Panc1 (cell line): ENCODE results near the gene WDR1. TPM values are rescaled to one million over a fixed set of nuclear protein-coding genes. Genes with fewer than 3 reads are reported as not detected.

Experiments used
- ATAC-seq: fragments of 200-7000 bp; cut with Tn5 transposase; 2 replicates; pipeline ENCODE4 v1.9.1; 2020; ENCODE audit warnings: mild to moderate bottlenecking, moderate library complexity
- BruUV-seq: library from RNA; stranded (reverse); fragments of 400-500 nt; replicated peaks from 2 replicates; lab custom pipeline; 2021; lab: Mats Ljungman, UMichigan
- CTCF ChIA-PET: fragments of 300-600 bp; sonication (Branson Sonifier 250); formaldehyde crosslinking; loops from one replicate; lab custom pipeline; 2022; ENCODE audit warnings: antibody characterized with exemption; lab: Charles Lee
- POLR2A ChIA-PET: fragments of 300-600 bp; sonication (Branson Sonifier 250); formaldehyde crosslinking; loops from one replicate; lab custom pipeline; 2022; ENCODE audit warnings: antibody characterized with exemption; lab: Charles Lee
- DNase-seq: peaks from one replicate; pipeline ENCODE4 v3.0.0-alpha.2; 2010; ENCODE audit warnings: low read depth, low spot score
- H3K27ac ChIP-seq: 2 replicates; pipeline ENCODE4 v1.5.1; 2011; ENCODE audit warnings: mild to moderate bottlenecking, low read length, inconsistent platforms
- H3K27me3 ChIP-seq: fragments of 200-500 bp; sonication (Bioruptor generic); 2 replicates; pipeline ENCODE4 v1.6.0; 2014; ENCODE audit warnings: low read length, inconsistent platforms; ENCODE audit not compliant: control insufficient read depth, insufficient read depth
- H3K36me3 ChIP-seq: fragments of 200-500 bp; sonication (Bioruptor generic); 2 replicates; pipeline ENCODE4 v1.5.1; 2014; ENCODE audit warnings: inconsistent platforms, mild to moderate bottlenecking, low read length, moderate library complexity; ENCODE audit not compliant: control insufficient read depth, insufficient read depth
- H3K4me1 ChIP-seq: 2 replicates; pipeline ENCODE4 v1.5.1; 2011; ENCODE audit warnings: inconsistent platforms, mild to moderate bottlenecking, low read length, moderate library complexity; ENCODE audit not compliant: control insufficient read depth, insufficient read depth
- H3K4me3 ChIP-seq, 2 experiments: 2 replicates each; pipeline ENCODE4 v1.5.1; 2011 to 2012; ENCODE audit warnings: low read depth in 2 of 2, low read length in 2 of 2, mild to moderate bottlenecking in 2 of 2, inconsistent platforms in 1 of 2, moderate library complexity in 1 of 2
- H3K9me3 ChIP-seq: fragments of 200-500 bp; sonication (Bioruptor generic); 2 replicates; pipeline ENCODE4 v1.5.1; 2014; ENCODE audit warnings: low read depth, mild to moderate bottlenecking, inconsistent platforms, low read length, moderate library complexity; ENCODE audit not compliant: control insufficient read depth, insufficient read depth
- CTCF ChIP-seq: fragments of 450-650 bp; IDR thresholded peaks from 2 replicates; pipeline ENCODE4 v1.5.1; 2017; ENCODE audit warnings: mild to moderate bottlenecking
- POLR2AphosphoS5 ChIP-seq: IDR thresholded peaks from 2 replicates; pipeline ENCODE4 v1.6.1; 2012; ENCODE audit warnings: mild to moderate bottlenecking, low read depth, low read length, moderate library complexity
- REST ChIP-seq, 2 experiments: IDR thresholded peaks; 2 replicates each; pipeline ENCODE4 v1.6.1; 2011 to 2012; ENCODE audit warnings: low read depth in 2 of 2, control low read depth in 1 of 2, low read length in 1 of 2, mild to moderate bottlenecking in 1 of 2, moderate library complexity in 1 of 2; ENCODE audit not compliant: insufficient read depth in 1 of 2
- SIN3A ChIP-seq: IDR thresholded peaks from 2 replicates; pipeline ENCODE4 v1.6.1; 2012; ENCODE audit warnings: low read depth, mild to moderate bottlenecking, low read length, moderate library complexity, borderline replicate concordance; ENCODE audit not compliant: insufficient read depth
- TCF7L2 ChIP-seq: IDR thresholded peaks from 2 replicates; pipeline ENCODE4 v1.6.1; 2011; ENCODE audit warnings: mild to moderate bottlenecking, low read depth, low read length, inconsistent platforms
- in situ Hi-C: cut with HindIII; loops from 2 replicates; pipeline ENCODE4 v1.10.0; 2016; ENCODE audit warnings: low sequenced_read_pairs, low pct_unique_long_range_greater_than_20kb
- intact Hi-C: fragments of 100-400 bp; cut with micrococcal nuclease; formaldehyde crosslinking; loops from one replicate; pipeline ENCODE4 v1.10.0; 2022; ENCODE audit not compliant: unreplicated experiment
- total RNA-seq: library from RNA; stranded (reverse); gene quantifications from one replicate; pipeline ENCODE4 v1.2.1, GENCODE V29; 2021; ENCODE audit not compliant: unreplicated experiment

The WDR1 gene
- total RNA-seq, 1 experiment from 2014 or later: 260 TPM

- no TSS peak for BruUV-seq
- H3K27ac ChIP-seq: no peak overlapping the region
- H3K36me3 ChIP-seq: peaks cover 2% of the 10 kb centered on the region
Observed at GRCh38 chr4:10104211-10104990, 12.2 kb downstream of the WDR1 start.

More at GRCh38 chr4:10104211-10104990, 12.2 kb downstream of the WDR1 start:
- no peak for TF ChIP-seq SIN3A
- no peak for TF ChIP-seq CTCF
- TF ChIP-seq TCF7L2: no peak
- TF ChIP-seq REST (IDR thresholded peaks at IDR 0.05; ENCODE audit: insufficient read depth in 1 of 2, low read depth in 2 of 2, low read length in 1 of 2): no peak
- TF ChIP-seq POLR2AphosphoS5: no peak
- in situ Hi-C loops: no loop called here
- H3K9me3 ChIP-seq: no peaks in the 10 kb centered on the region
- no peaks in the 10 kb centered on the region for H3K27me3 ChIP-seq
- intact Hi-C loops: no loop called here
- no peak overlapping the region for H3K4me3 ChIP-seq
- CTCF ChIA-PET: no interaction called here
- no peak for DNase-seq
- POLR2A ChIA-PET: no interaction called here
- no peak for ATAC-seq
- peaks cover 34% of the 10 kb centered on the region for H3K4me1 ChIP-seq
